Right atrium auricular region (tissue), 2 donors: ENCODE measurements around the gene TBC1D8. TPM values are rescaled to one million over a fixed set of nuclear protein-coding genes. Genes with fewer than 3 reads are reported as not detected.

Experiments used
- DNase-seq: peaks from one replicate; pipeline ENCODE4 v3.0.0-alpha.2; 2019; ENCODE audit warnings: low spot score
- H3K27ac ChIP-seq, 2 donors: fragments of 200-600 bp; sonication (generic); 1 replicate in 1 of 2; 2 replicates in 1 of 2; pipeline ENCODE4 v1.5.1; 2016 to 2019
- H3K27me3 ChIP-seq, 2 donors: fragments of 200-600 bp; sonication (generic); one replicate each; pipeline versions ENCODE4 v1.5.1 to v1.6.0; 2017 to 2019
- H3K36me3 ChIP-seq: fragments of 200-600 bp; sonication (generic); one replicate; pipeline ENCODE4 v1.5.1; 2016
- H3K4me1 ChIP-seq, 2 donors: fragments of 200-600 bp; sonication (generic); one replicate each; pipeline versions ENCODE4 v1.5.1 to v1.6.0; 2017 to 2019
- H3K4me3 ChIP-seq, 2 donors: fragments of 200-600 bp; sonication (generic); 1 replicate in 1 of 2; 2 replicates in 1 of 2; pipeline ENCODE4 v1.5.1; 2017 to 2019; ENCODE audit warnings: mild to moderate bottlenecking in 1 of 2, moderate library complexity in 1 of 2
- H3K9me3 ChIP-seq, 2 donors: fragments of 200-600 bp; sonication (generic); one replicate each; pipeline ENCODE4 v1.5.1; 2019
- CTCF ChIP-seq, 2 donors: fragments of 200-600 bp; sonication (generic); IDR thresholded peaks; one replicate each; pipeline ENCODE4 v1.5.1; 2019; ENCODE audit warnings: antibody characterized with exemption in 2 of 2
- total RNA-seq, 2 donors: library from RNA; depleted of rRNA; stranded (reverse); fragments of >200 nt; gene quantifications; one replicate each; pipeline ENCODE4 v1.1.0, GENCODE V29; 2016

The TBC1D8 gene
- total RNA-seq, 2 donors from 2014 or later: 42.3 to 50.3 TPM

- Histone ChIP-seq H3K9me3 (no peaks in the 10 kb centered on the region), H3K36me3 (peaks cover 41% of the 10 kb centered on the region), H3K27me3 (no peaks in the 10 kb centered on the region), H3K27ac (no peak overlapping the region), H3K4me3 (no peak overlapping the region), H3K4me1 (no peaks in the 10 kb centered on the region)
- DNase-seq: no peak
- no peak for TF ChIP-seq CTCF (IDR thresholded peaks at IDR 0.05)
Observed at GRCh38 chr2:101014264-101014857, 136.8 kb downstream of the TBC1D8 start.

- Histone ChIP-seq H3K27ac (no peak overlapping the region), H3K4me3 (no peak overlapping the region), H3K36me3 (peaks cover 44% of the 10 kb centered on the region), H3K4me1 (no peaks in the 10 kb centered on the region), H3K27me3 (no peaks in the 10 kb centered on the region), H3K9me3 (no peaks in the 10 kb centered on the region)
- DNase-seq: no peak
- peak; percentile 75 to 88 for TF ChIP-seq CTCF (IDR thresholded peaks at IDR 0.05)
Observed at GRCh38 chr2:101012706-101013181, 138.4 kb downstream of the TBC1D8 start.

GRCh38 chr2:101012054-101012705 lies 139.0 kb downstream of the TBC1D8 start:
- peaks cover 50% of the 10 kb centered on the region for H3K36me3 ChIP-seq

GRCh38 chr2:101011152-101011551 lies 140.0 kb downstream of the TBC1D8 start:
- Histone ChIP-seq H3K4me3 (no peak overlapping the region), H3K9me3 (no peaks in the 10 kb centered on the region), H3K36me3 (peaks cover 60% of the 10 kb centered on the region), H3K4me1 (no peaks in the 10 kb centered on the region), H3K27ac (no peak overlapping the region), H3K27me3 (no peaks in the 10 kb centered on the region)
- no peak for DNase-seq
- no peak for TF ChIP-seq CTCF (IDR thresholded peaks at IDR 0.05)

More at GRCh38 chr2:101012054-101012705, 139.0 kb downstream of the TBC1D8 start:
- Histone ChIP-seq H3K4me3 (no peak overlapping the region), H3K9me3 (no peaks in the 10 kb centered on the region), H3K4me1 (no peaks in the 10 kb centered on the region), H3K27ac (no peak overlapping the region), H3K27me3 (no peaks in the 10 kb centered on the region)
- no peak for DNase-seq
- no peak for TF ChIP-seq CTCF (IDR thresholded peaks at IDR 0.05)

- H3K27ac ChIP-seq: no peak overlapping the region
Observed at GRCh38 chr2:101007415-101008345, 143.5 kb downstream of the TBC1D8 start.

More at GRCh38 chr2:101007415-101008345, 143.5 kb downstream of the TBC1D8 start:
- H3K4me1 ChIP-seq: peaks cover 0 to 20% of the 10 kb centered on the region in 2 donors
- no peaks in the 10 kb centered on the region for H3K9me3 ChIP-seq
- no peaks in the 10 kb centered on the region for H3K27me3 ChIP-seq
- TF ChIP-seq CTCF (IDR thresholded peaks at IDR 0.05): no peak
- H3K36me3 ChIP-seq: peaks cover 81% of the 10 kb centered on the region
- no peak overlapping the region for H3K4me3 ChIP-seq
- DNase-seq: no peak
